Effector memory CD4-positive, alpha-beta T cell (primary cell): ENCODE results near the gene WDR47.
A peak's percentile ranks its signal among the peaks of the same experiment; 100 is the strongest.
"Not testable (repeated sequence)": the region's sequence is repeated elsewhere in the genome, so short reads cannot be mapped to it uniquely, and the experiment has no call there.

Experiments
- DNase-seq, 3 donors: peaks; one replicate each; pipeline ENCODE4 v3.0.0-alpha.2; 2020
- H3K27ac ChIP-seq: 2 replicates; pipeline ENCODE4 v1.7.0; 2013; ENCODE audit warnings: mild to moderate bottlenecking, low read length, moderate library complexity; ENCODE audit not compliant: insufficient read depth, poor library complexity, severe bottlenecking
- H3K27me3 ChIP-seq: replicated peaks from 2 replicates; pipeline ENCODE4 v1.7.0; 2013; ENCODE audit warnings: mild to moderate bottlenecking, low read length; ENCODE audit not compliant: insufficient read depth, control insufficient read depth, poor library complexity, severe bottlenecking
- H3K36me3 ChIP-seq: 2 replicates; pipeline ENCODE4 v1.7.0; 2013; ENCODE audit warnings: mild to moderate bottlenecking, low read length, moderate library complexity; ENCODE audit not compliant: control insufficient read depth, insufficient read depth
- H3K4me1 ChIP-seq: 2 replicates; pipeline ENCODE4 v1.7.0; 2013; ENCODE audit warnings: low read length, mild to moderate bottlenecking; ENCODE audit not compliant: control insufficient read depth, insufficient read depth, poor library complexity, severe bottlenecking
- H3K4me3 ChIP-seq: 2 replicates; pipeline ENCODE4 v1.7.0; 2013; ENCODE audit warnings: low read length, low read depth, mild to moderate bottlenecking; ENCODE audit not compliant: insufficient read depth, poor library complexity, severe bottlenecking
- H3K9me3 ChIP-seq: 2 replicates; pipeline ENCODE4 v1.7.0; 2013; ENCODE audit warnings: mild to moderate bottlenecking, low read length, moderate library complexity; ENCODE audit not compliant: control insufficient read depth

The WDR47 gene

DNA sequence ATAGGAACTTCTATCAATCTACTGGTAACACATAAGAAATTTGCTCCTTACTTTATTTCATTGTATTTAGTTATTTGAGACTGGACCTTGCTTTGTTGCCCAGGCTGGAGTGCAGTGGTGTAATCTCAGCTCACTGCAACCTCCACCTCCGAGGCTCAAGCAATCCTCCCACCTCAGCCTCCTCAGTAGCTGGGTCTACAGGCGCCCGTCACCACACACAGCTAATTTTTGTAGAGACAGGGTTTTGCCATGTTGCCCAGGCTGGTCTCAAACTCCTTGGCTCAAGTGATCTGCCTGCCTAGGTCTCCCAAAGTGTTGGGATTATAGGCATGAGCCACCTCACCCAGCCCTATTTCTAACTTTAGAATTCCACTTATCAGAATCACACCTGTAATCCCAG, 10.2 kb upstream of the WDR47 start:
- not testable (repeated sequence) for H3K4me3 ChIP-seq, H3K4me1 ChIP-seq, DNase-seq, H3K9me3 ChIP-seq, H3K36me3 ChIP-seq, H3K27ac ChIP-seq, H3K27me3 ChIP-seq

DNA sequence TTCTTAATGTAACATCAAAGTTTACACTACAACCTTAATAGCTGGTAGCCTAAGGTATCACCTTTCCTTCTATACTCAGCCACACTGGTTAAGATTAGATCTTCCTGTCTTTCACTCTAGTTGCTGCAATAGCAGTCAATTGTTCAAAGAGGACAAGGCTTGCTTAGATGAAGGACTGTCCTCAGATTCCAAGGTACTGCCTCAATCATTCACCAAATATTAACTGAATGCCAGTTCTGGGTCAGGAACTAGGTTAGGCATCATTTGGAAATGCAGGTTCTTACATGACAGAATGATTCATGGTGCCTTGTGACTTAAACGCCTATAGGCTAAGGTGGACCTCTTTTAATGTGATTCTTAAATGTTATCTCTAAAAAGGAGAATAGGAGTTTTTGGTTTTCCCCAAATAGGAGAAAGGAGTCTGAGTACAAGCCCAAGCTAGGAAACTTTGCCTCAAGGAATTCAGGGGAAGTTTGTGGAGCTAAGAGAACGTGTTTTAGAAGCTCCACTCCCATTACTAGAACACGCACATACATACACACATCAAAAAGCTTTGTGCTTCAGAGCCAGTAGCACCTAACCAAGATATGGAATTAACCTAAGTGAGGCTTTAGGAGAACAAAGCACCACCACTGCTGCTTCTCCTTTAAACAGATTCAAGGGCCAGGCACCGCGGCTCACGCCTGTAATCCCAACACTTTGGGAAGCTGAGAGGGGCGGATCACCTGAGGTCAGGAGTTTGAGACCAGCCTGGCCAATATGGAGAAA, 8.5 kb upstream of the WDR47 start:
- H3K4me3 ChIP-seq = no peak overlapping the region
- no peaks in the 10 kb centered on the region for H3K36me3 ChIP-seq
- no peak overlapping the region for H3K27ac ChIP-seq
- H3K4me1 ChIP-seq = no peaks in the 10 kb centered on the region
- no peaks in the 10 kb centered on the region for H3K27me3 ChIP-seq
- H3K9me3 ChIP-seq = no peaks in the 10 kb centered on the region
- no peak for DNase-seq

DNA sequence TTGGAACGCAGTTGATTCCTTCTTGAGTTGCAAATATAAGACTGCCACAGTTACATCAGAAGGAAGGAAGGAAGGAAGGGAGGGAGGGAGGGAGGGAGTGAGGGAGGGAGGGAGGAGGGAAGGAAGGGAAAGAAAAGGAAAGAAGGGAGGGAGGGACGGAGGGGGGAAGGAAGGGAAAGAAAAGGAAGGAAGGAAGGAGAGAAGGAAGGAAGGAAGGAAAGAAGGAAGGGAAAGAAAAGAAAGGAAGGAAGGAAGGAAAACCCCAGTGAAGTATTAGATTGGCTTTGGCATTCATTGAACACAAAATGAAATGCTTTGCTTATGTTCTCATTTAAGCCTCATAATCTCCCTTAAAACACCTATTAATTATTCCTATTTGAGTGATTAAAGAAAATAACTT, 6.4 kb upstream of the WDR47 start:
- DNase-seq = no peak
- Histone ChIP-seq H3K4me1 (no peaks in the 10 kb centered on the region), H3K36me3 (no peaks in the 10 kb centered on the region), H3K4me3 (no peak overlapping the region), H3K9me3 (no peaks in the 10 kb centered on the region), H3K27me3 (no peaks in the 10 kb centered on the region), H3K27ac (no peak overlapping the region)

DNA sequence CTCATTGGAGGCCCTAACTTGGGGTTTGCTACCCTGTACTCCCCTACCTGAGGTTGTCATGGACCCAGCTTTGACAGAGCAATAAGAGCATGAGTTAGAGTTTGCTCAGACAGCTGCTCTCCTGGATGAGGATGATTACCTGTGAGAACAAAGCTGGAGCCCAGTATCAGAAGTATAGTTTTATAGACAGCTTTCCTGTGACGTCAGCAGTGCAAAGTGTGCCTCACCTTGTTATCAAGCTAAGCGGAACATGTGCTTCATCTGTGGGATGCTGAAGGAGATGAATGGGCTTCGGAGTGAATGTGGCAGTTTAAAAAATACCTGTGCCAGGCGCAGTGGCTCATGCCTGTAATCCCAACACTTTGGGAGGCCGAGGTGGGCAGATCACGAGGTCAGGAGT, 5.4 kb upstream of the WDR47 start:
- H3K4me3 ChIP-seq = no peak overlapping the region
- no peaks in the 10 kb centered on the region for H3K9me3 ChIP-seq
- H3K27me3 ChIP-seq = no peaks in the 10 kb centered on the region
- no peak for DNase-seq
- peaks cover 2% of the 10 kb centered on the region for H3K4me1 ChIP-seq
- H3K27ac ChIP-seq = no peak overlapping the region
- no peaks in the 10 kb centered on the region for H3K36me3 ChIP-seq

DNA sequence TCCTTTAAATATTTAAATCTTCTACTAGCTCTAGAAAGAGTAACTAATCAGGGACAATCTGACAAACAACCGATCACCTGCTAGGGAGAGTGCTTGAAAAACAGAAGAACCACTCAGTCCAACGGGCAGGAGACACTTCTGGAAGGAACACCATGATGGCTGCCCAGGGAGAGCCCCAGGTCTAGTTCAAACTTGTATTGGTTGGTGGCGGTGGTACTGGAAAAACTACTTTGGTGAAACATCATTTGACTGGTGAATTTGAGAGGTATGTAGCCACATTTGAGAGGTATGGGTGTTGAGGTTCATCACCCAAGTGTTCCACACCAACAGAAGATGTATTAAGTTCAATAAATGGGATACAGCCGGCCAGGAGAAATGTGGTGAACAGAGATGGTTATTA, 4.8 kb upstream of the WDR47 start:
- H3K36me3 ChIP-seq = no peaks in the 10 kb centered on the region
- H3K4me3 ChIP-seq = no peak overlapping the region
- peaks cover 3% of the 10 kb centered on the region for H3K4me1 ChIP-seq
- DNase-seq = no peak
- no peaks in the 10 kb centered on the region for H3K27me3 ChIP-seq
- H3K9me3 ChIP-seq = no peaks in the 10 kb centered on the region
- H3K27ac ChIP-seq = no peak overlapping the region

DNA sequence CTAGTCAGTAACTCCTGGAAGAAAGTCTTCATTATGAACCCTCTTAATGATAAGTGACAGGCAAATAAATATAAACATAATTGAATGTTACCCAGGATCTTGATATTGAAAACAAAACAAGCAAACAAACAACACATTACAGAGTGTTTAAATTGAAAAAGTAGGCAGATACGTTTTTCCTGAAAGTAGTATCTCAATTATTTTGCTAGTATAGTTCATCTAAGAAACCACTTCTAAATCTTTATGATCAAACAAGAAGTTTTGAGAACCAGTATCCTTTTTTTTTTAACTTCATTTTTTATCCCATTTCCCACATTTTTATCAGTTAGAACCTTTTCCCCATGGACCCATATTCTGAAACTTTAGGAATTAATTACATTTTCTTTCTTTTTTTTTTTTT, 3.7 kb upstream of the WDR47 start:
- no peak overlapping the region for H3K27ac ChIP-seq
- DNase-seq = no peak
- H3K4me1 ChIP-seq = peaks cover 8% of the 10 kb centered on the region
- no peaks in the 10 kb centered on the region for H3K9me3 ChIP-seq
- H3K36me3 ChIP-seq = no peaks in the 10 kb centered on the region
- H3K4me3 ChIP-seq = no peak overlapping the region
- H3K27me3 ChIP-seq = no peaks in the 10 kb centered on the region

DNA sequence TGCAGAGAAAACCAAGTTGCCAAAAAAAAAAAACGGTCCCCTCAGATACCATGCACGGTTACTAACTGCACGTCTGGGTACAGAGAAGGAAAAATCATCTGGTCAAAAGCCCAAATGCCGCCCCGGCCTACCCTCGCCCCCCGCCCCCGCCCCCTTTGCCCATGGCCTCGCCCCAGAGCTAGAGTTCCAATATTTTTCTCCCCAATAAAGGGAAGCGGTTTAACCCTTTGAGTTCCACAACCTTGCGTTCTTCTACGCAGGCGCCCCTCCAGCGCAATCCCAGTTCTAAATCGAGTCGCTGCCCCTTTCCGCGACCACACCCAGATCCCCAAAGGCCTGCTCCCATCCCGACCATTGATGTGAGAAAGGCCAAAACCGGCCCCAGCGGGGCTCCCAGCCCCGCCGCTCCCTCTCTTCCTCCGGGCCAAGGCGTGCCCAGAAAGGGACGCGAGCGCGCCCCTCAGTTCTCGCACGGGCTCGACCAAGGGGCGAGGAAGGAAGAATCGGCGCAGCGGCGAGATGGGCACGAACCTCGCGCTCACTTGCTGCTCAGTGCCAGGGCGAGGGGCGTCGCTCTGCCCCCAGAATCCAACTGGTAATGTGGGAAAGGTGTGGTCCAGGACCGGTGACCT, 797 bp downstream of the WDR47 start:
- Histone ChIP-seq H3K9me3 (no peaks in the 10 kb centered on the region), H3K4me3 (peak overlapping the region; percentile 90), H3K27ac (peak overlapping the region; percentile 82), H3K36me3 (no peaks in the 10 kb centered on the region), H3K27me3 (no peaks in the 10 kb centered on the region), H3K4me1 (peaks cover 8% of the 10 kb centered on the region)
- no peak for DNase-seq

DNA sequence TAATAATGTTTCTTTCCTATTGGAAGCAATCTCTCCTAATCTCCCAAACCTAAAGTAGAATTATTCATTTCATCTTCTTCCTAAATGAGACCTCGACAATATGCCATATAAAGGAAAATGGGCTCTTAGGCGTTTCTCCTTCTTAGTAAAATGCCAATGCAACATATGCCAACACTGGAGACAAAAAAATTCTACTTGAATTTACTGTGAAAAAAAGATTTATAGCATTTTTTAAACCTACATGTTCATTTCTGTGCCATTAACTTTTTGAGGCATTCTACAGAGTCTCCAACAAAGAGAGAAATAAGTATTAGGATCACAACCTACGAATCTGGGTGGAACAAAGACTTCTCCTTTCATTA, 1.3 kb downstream of the WDR47 start:
- Histone ChIP-seq H3K9me3 (no peaks in the 10 kb centered on the region), H3K4me3 (no peak overlapping the region), H3K27ac (no peak overlapping the region), H3K27me3 (no peaks in the 10 kb centered on the region), H3K36me3 (no peaks in the 10 kb centered on the region), H3K4me1 (peaks cover 8% of the 10 kb centered on the region)
- DNase-seq = no peak

DNA sequence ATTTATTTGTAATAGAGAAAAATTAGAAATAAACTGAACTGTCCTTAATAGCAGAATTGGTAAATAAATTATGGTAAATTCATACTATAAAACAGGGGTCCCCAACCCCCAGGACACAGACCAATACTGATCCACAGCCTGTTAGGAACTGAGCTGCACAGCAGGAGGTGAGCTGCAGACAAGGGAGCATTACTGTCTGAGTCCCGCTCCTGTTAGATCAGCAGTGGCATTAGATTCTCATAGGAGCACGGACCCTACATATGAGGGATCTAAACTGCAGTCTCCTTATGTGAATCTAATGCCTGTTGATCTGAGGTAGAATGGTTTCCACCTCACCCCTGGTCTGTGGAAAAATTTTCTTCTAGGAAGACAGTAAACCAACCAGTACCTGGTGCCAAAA, 7.5 kb downstream of the WDR47 start:
- H3K9me3 ChIP-seq = no peaks in the 10 kb centered on the region
- H3K36me3 ChIP-seq = no peaks in the 10 kb centered on the region
- H3K27ac ChIP-seq = no peak overlapping the region
- no peaks in the 10 kb centered on the region for H3K4me1 ChIP-seq
- DNase-seq = no peak
- H3K4me3 ChIP-seq = no peak overlapping the region
- H3K27me3 ChIP-seq = no peaks in the 10 kb centered on the region

DNA sequence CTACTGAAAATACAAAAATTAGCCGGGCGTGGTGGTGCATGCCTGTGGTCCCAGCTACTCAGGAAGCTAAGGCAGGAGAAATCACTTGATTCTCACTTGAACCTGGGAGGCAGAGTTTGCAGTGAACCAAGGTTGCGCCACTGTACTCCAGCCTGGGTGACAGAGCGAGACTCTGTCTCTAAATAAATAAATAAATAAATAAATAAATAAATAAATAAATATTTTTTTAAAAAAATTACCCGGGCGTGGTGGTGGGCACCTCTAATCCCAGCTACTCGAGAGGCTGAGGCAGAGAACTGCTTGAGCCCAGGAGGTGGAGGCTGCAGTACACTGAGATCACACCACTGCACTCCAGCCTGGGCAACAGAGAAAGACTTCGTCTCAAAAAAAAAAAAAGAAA, 12.4 kb downstream of the WDR47 start:
- H3K9me3 ChIP-seq, H3K36me3 ChIP-seq, H3K27me3 ChIP-seq, H3K27ac ChIP-seq, H3K4me3 ChIP-seq, DNase-seq, H3K4me1 ChIP-seq: not testable (repeated sequence)
